IMR-90 (cell line): ENCODE measurements around the gene ACACA. TPM values are rescaled to one million over a fixed set of nuclear protein-coding genes. Genes with fewer than 3 reads are reported as not detected.

Experiments used
- ATAC-seq: fragments of 200-7000 bp; cut with Tn5 transposase; 2 replicates; pipeline ENCODE4 v1.9.1; 2020; ENCODE audit warnings: low read depth, mild to moderate bottlenecking, moderate library complexity
- BruUV-seq: library from RNA; stranded (reverse); fragments of 400-500 nt; replicated peaks from 2 replicates; lab custom pipeline; 2021; lab: Mats Ljungman, UMichigan
- CTCF ChIA-PET: fragments of 300-600 bp; formaldehyde crosslinking; extraction: SDS; loops from one replicate; lab custom pipeline; 2021; ENCODE audit warnings: antibody characterized with exemption; lab: Yijun Ruan, JAX
- POLR2A ChIA-PET: fragments of 300-600 bp; sonication (Branson Sonifier 250); formaldehyde crosslinking; loops from one replicate; lab custom pipeline; 2022; ENCODE audit warnings: antibody characterized with exemption; ENCODE audit not compliant: unreplicated experiment; lab: Charles Lee
- DNase-seq: peaks from one replicate; pipeline ENCODE4 v3.0.0; 2013
- H2AFZ ChIP-seq: replicated peaks from 2 replicates; pipeline ENCODE3; 2013; ENCODE audit warnings: low read length, mild to moderate bottlenecking; ENCODE audit not compliant: poor library complexity
- H2AK5ac ChIP-seq: 2 replicates; pipeline ENCODE4 v1.6.1; 2013; ENCODE audit warnings: low read depth, low read length, inconsistent platforms
- H2AK9ac ChIP-seq: replicated peaks from 2 replicates; pipeline ENCODE3; 2013; ENCODE audit warnings: mild to moderate bottlenecking, low read depth, low read length, moderate library complexity; ENCODE audit not compliant: poor library complexity
- H2BK120ac ChIP-seq: 2 replicates; pipeline ENCODE4 v1.6.1; 2013; ENCODE audit warnings: low read depth, low read length, inconsistent platforms
- H2BK15ac ChIP-seq: 3 replicates; pipeline ENCODE4 v1.6.1; 2013; ENCODE audit warnings: low read depth, low read length, inconsistent platforms
- H2BK20ac ChIP-seq: 2 replicates; pipeline ENCODE4 v1.6.1; 2013; ENCODE audit warnings: low read depth, mild to moderate bottlenecking, inconsistent platforms, low read length, moderate library complexity
- H2BK5ac ChIP-seq: 2 replicates; pipeline ENCODE4 v1.6.1; 2013; ENCODE audit warnings: mild to moderate bottlenecking, low read depth, low read length, inconsistent platforms; ENCODE audit not compliant: poor library complexity, severe bottlenecking
- H3K14ac ChIP-seq: replicated peaks from 2 replicates; pipeline ENCODE4 v1.6.1; 2013; ENCODE audit warnings: low read depth, low read length, inconsistent platforms
- H3K18ac ChIP-seq: 2 replicates; pipeline ENCODE4 v1.6.1; 2013; ENCODE audit warnings: low read depth, low read length, control low read depth
- H3K23ac ChIP-seq: 2 replicates; pipeline ENCODE4 v1.6.1; 2013; ENCODE audit warnings: low read depth, low read length, inconsistent platforms
- H3K27ac ChIP-seq: 2 replicates; pipeline ENCODE4 v1.5.1; 2013; ENCODE audit warnings: mild to moderate bottlenecking, control low read depth, low read length; ENCODE audit not compliant: insufficient read depth
- H3K27me3 ChIP-seq: 2 replicates; pipeline ENCODE4 v1.6.1; 2013; ENCODE audit warnings: low read length; ENCODE audit not compliant: control insufficient read depth, insufficient read depth
- H3K36me3 ChIP-seq: 2 replicates; pipeline ENCODE4 v1.6.1; 2013; ENCODE audit warnings: low read length, mixed read lengths; ENCODE audit not compliant: control insufficient read depth, insufficient read depth
- H3K4ac ChIP-seq: 2 replicates; pipeline ENCODE4 v1.6.1; 2013; ENCODE audit warnings: low read depth, low read length, inconsistent platforms
- H3K4me1 ChIP-seq: 2 replicates; pipeline ENCODE4 v1.6.1; 2013; ENCODE audit warnings: low read length, mixed read lengths; ENCODE audit not compliant: control insufficient read depth, insufficient read depth
- H3K4me2 ChIP-seq: 2 replicates; pipeline ENCODE4 v1.6.1; 2013; ENCODE audit warnings: low read depth, mild to moderate bottlenecking, control low read depth, low read length, moderate library complexity
- H3K4me3 ChIP-seq: 2 replicates; pipeline ENCODE4 v1.5.1; 2013; ENCODE audit warnings: low read depth, mild to moderate bottlenecking, control low read depth, low read length, moderate library complexity; ENCODE audit not compliant: insufficient read depth
- H3K56ac ChIP-seq: 2 replicates; pipeline ENCODE4 v1.6.1; 2013; ENCODE audit warnings: low read length, inconsistent platforms; ENCODE audit not compliant: insufficient read depth; ENCODE audit errors: extremely low read depth
- H3K79me1 ChIP-seq, 2 experiments: 2 replicates each; pipeline ENCODE4 v1.6.1; 2013; ENCODE audit warnings: low read length in 2 of 2, inconsistent platforms in 1 of 2, low read depth in 1 of 2
- H3K9ac ChIP-seq: 2 replicates; pipeline ENCODE4 v1.6.1; 2013; ENCODE audit warnings: low read depth, low read length, control low read depth
- H3K9me1 ChIP-seq: 2 replicates; pipeline ENCODE4 v1.6.1; 2013; ENCODE audit warnings: low read length, inconsistent platforms; ENCODE audit not compliant: insufficient read depth
- H3K9me3 ChIP-seq: 2 replicates; pipeline ENCODE4 v1.6.1; 2013; ENCODE audit warnings: low read length; ENCODE audit not compliant: control insufficient read depth, insufficient read depth
- H4K20me1 ChIP-seq: 2 replicates; pipeline ENCODE4 v1.6.1; 2013; ENCODE audit warnings: low read length, inconsistent platforms; ENCODE audit not compliant: insufficient read depth
- H4K5ac ChIP-seq: 2 replicates; pipeline ENCODE4 v1.6.1; 2013; ENCODE audit warnings: mild to moderate bottlenecking, low read depth, low read length, control low read depth
- H4K8ac ChIP-seq, 2 experiments: 2 replicates each; pipeline ENCODE4 v1.6.1; 2013; ENCODE audit warnings: low read depth in 2 of 2, low read length in 2 of 2, control low read depth in 1 of 2, inconsistent platforms in 1 of 2
- H4K91ac ChIP-seq: 2 replicates; pipeline ENCODE4 v1.6.1; 2013; ENCODE audit warnings: low read depth, low read length, inconsistent platforms; ENCODE audit not compliant: insufficient read depth
- ELK1 ChIP-seq: fragments of 150-350 bp; IDR thresholded peaks from 2 replicates; pipeline ENCODE4 v1.6.1; 2016; ENCODE audit warnings: low read depth, mild to moderate bottlenecking, low read length, moderate library complexity, borderline replicate concordance
- FOS ChIP-seq: fragments of 150-350 bp; IDR thresholded peaks from 2 replicates; pipeline ENCODE4 v1.6.1; 2016; ENCODE audit warnings: low read depth, low read length
- MAFK ChIP-seq: IDR thresholded peaks from 2 replicates; pipeline ENCODE4 v1.6.1; 2012; ENCODE audit warnings: low read depth, low read length, improper control_type of control experiment
- POLR2A ChIP-seq: IDR thresholded peaks from 2 replicates; pipeline ENCODE4 v1.6.1; 2012; ENCODE audit warnings: mild to moderate bottlenecking, low read depth, low read length
- RCOR1 ChIP-seq: IDR thresholded peaks from 2 replicates; pipeline ENCODE4 v1.6.1; 2012; ENCODE audit warnings: mild to moderate bottlenecking, low read length, improper control_type of control experiment; ENCODE audit not compliant: insufficient replicate concordance
- SMC3 ChIP-seq: fragments of 150-350 bp; IDR thresholded peaks from 2 replicates; pipeline ENCODE4 v1.6.1; 2016; ENCODE audit warnings: low read depth, mild to moderate bottlenecking, antibody characterized with exemption, low read length, moderate library complexity
- WGBS, 2 experiments: methylation state at CpG; one replicate each; pipeline versions ENCODE4 v1.1.5 to v1.1.7; 2013; ENCODE audit warnings: missing lambda C conversion rate in 2 of 2; ENCODE audit not compliant: insufficient read length in 1 of 2; ENCODE audit errors: extremely low coverage in 2 of 2; 5-methylcytosine and 5-hydroxymethylcytosine counted together
- dilution Hi-C: fragments of 300-500 bp; cut with HindIII; formaldehyde crosslinking; loops from one replicate; pipeline ENCODE4 v1.14.3; 2018; ENCODE audit warnings: low sequenced_read_pairs; ENCODE audit not compliant: unreplicated experiment
- in situ Hi-C: fragments of 300-500 bp; cut with MboI; formaldehyde crosslinking; loops from 3 replicates; pipeline ENCODE4 v1.14.3; 2019; ENCODE audit warnings: low sequenced_read_pairs, inconsistent platforms, mixed read lengths
- intact Hi-C: fragments of 100-400 bp; cut with micrococcal nuclease; formaldehyde crosslinking; loops from 2 replicates; pipeline ENCODE4 v1.10.0; 2022
- polyA plus RNA-seq, 3 experiments: library from polyadenylated mRNA; depleted of rRNA; stranded (reverse); fragments of >200 nt; gene quantifications; 2 replicates each; pipeline ENCODE4 v1.2.3, GENCODE V29; 2012; ENCODE audit warnings: low replicate concordance in 1 of 3
- total RNA-seq: library from RNA; depleted of rRNA; stranded (reverse); fragments of >200 nt; gene quantifications from 2 replicates; pipeline ENCODE4 v1.2.3, GENCODE V29; 2012

The ACACA gene
- total and polyA plus RNA-seq, 2 of the 4 experiments (the other 2 are of a cell fraction): 21.3 to 39.1 TPM

GRCh38 chr17:37417852-37418251 lies 11.2 kb upstream of the ACACA start:
- no CpG with 5 or more reads among the region's 2 CpGs for WGBS, 2 experiments
- Histone ChIP-seq H2BK120ac (no peak overlapping the region), H4K20me1 (no peaks in the 10 kb centered on the region), H2BK5ac (peak overlapping the region; percentile 62), H4K5ac (no peak overlapping the region), H3K56ac (no peak overlapping the region), H3K9me3 (no peaks in the 10 kb centered on the region), H3K79me1 (peaks cover 5 to 32% of the 10 kb centered on the region in 2 experiments), H2BK15ac (no peak overlapping the region), H3K9me1 (peaks cover 3% of the 10 kb centered on the region), H3K23ac (no peak overlapping the region), H4K8ac (no peak overlapping the region), H3K14ac (no peak overlapping the region), H2AK9ac (no peak overlapping the region), H3K18ac (no peak overlapping the region; the same call in 1 of the 2 replicates), H3K4me3 (no peak overlapping the region), H3K4me2 (peak overlapping the region; percentile 9; the same call in 1 of the 2 replicates), H3K27ac (no peak overlapping the region), H3K36me3 (peaks cover 19% of the 10 kb centered on the region), H3K4ac (no peak overlapping the region), H3K9ac (no peak overlapping the region), H2BK20ac (no peak overlapping the region), H2AFZ (no peak overlapping the region), H3K4me1 (0 out of 2 replicates have a peak, but pooled peaks cover 2% of the 10 kb centered on the region), H2AK5ac (no peak overlapping the region), H4K91ac (no peak overlapping the region), H3K27me3 (no peaks in the 10 kb centered on the region)
- ATAC-seq (peak; percentile 94), DNase-seq (peak; percentile 85)
- intact Hi-C loops: no loop called here
- dilution Hi-C loops: no loop called here
- POLR2A ChIA-PET: no interaction called here
- TF ChIP-seq SMC3: no peak
- peak; percentile 66 for TF ChIP-seq FOS
- no peak for TF ChIP-seq POLR2A
- TF ChIP-seq MAFK: no peak
- TF ChIP-seq ELK1: no peak
- TF ChIP-seq RCOR1: no peak
- in situ Hi-C loops: no loop called here
- no TSS peak for BruUV-seq
- CTCF ChIA-PET: interaction anchor here (2.2 kb wide), 1 partner anchor 45 kb away, joined by 6 read pairs; no protein-coding TSS in a partner anchor
